NCI-H82 treated with DMSO at 0.1 percent for 48 hours (cell line): ENCODE data around the gene DCHS2.

Source experiments
- DNase-seq: peaks from one replicate; lab custom pipeline; 2025; ENCODE audit not compliant: unreplicated experiment; lab: John Stamatoyannopoulos, UW

The DCHS2 gene

GRCh38 chr4:154489558-154490233 lies 1.9 kb downstream of the DCHS2 start:
- no peak for DNase-seq

DNA sequence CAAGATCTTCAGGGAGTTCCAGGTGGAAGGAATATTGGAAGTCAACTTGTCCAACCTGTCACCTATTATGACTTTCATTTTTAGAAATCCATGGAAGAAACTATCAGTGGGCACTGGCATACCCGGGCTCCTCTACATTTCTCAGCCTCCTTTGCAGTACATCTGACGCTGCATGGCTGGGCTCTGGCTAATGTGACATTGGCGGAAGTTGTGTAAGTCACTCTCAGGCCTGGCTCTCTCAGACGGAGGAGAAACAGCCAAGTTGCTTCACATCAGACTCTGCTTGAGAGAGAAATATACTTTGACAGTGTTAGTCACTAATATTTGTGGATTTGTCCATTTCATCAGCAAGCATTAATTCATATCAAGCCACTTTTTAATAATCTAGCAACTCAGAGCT lies 4.5 kb downstream of the DCHS2 start:
- no peak for DNase-seq

- DNase-seq, result no peak
Measured at GRCh38 chr4:154485127-154485773, 6.3 kb downstream of the DCHS2 start.

- no peak for DNase-seq
Measured at GRCh38 chr4:154478547-154478946, 13.1 kb downstream of the DCHS2 start.

DNA sequence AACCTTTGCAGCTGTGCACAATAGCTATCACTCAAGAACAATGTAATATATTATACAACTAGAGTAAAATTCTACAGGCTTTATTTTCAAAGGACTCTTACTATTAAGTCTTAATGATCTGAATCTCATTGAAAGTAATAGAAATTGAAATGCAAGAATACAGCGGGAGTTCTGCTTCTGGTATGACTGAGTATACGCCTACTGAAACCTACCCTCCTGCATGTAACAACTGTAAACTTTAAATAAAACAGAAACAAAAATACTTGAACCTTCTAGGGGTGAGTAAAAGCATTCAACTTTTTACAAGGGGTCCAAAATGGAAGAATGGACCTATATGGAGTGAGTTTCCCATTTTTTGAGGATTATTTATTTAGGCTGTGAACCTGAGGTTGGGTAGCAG lies 13.5 kb downstream of the DCHS2 start:
- no peak for DNase-seq

DNA sequence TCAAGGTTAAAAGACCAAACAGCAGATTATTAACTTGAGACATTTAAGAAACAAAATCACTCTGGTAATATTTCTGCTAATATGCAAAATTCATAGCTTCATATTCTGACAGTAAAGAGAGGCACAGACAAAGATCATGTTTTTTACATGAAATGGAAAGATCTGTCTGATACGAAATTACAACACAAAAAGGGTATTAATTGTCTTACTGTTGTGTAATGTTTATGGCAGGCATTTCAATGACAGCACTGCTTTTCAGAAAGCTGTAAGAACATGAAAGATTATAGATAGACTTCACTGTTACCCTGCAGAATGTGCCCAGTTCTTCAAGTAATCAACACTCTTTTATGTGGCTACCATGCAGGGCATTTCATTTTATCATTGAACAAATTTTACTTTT lies 15.4 kb downstream of the DCHS2 start:
- no peak for DNase-seq

GRCh38 chr4:154475820-154476219 lies 15.8 kb downstream of the DCHS2 start:
- no peak for DNase-seq

- no peak for DNase-seq
Measured at GRCh38 chr4:154473497-154473896, 18.1 kb downstream of the DCHS2 start.

GRCh38 chr4:154472858-154473257 lies 18.7 kb downstream of the DCHS2 start:
- DNase-seq, result no peak

- no peak for DNase-seq
Measured at GRCh38 chr4:154471526-154472331, 19.9 kb downstream of the DCHS2 start.

DNA sequence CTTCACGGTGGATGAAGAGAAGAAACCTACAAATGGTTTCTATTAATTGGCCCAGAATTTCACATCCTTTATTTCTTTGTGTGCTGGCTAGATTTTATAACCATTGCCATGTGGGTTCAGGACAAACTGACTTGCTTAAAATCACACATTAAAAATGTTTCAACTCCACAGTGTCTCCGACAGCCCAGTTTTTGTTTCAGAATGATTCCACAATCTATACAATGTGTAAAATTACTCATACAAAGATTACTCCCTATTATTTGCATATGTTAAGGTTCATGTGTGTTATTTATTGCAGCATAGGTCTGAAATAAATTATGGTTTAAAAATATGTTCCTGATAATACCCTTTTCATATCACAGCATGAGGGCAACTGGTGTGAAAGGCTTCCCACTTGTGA lies 20.6 kb downstream of the DCHS2 start:
- DNase-seq, result no peak

DNA sequence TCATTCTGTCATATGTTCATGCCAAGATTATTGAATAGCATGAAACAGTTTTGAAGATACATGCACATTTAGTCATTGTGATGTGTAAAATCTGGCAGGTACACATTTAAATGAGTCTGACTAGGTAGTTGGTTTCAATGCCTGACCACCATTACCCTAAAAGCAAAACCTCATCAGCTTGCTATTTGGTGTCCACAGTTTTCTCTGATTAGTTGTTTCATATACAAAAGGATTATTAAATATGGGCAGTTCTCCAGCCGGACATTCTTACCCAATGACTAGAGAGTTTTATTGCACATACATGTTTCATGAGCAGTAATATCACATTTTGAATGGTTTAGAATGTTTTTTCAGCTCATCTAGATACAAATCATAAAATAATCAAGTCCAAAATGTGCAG lies 23.7 kb downstream of the DCHS2 start:
- no peak for DNase-seq

GRCh38 chr4:154466336-154466735 lies 25.3 kb downstream of the DCHS2 start:
- no peak for DNase-seq

DNA sequence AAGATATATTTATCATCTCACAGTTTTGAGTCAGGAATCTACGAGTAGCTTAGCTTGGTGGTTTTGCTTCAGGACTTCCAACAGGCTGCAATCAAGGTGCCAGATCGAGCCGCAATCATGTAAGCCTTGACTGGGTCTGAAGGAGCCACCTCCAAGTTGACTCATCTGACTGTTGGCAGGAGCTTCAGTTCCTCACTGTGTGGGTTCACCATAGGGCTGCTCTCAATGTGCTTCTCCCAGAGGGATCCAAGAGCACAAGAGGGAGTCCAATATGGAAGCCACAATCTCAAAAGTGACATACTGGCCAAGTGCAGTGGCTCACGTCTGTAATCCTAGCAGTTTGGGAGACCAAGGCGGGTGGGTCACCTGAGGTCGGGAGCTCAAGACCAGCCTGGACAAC lies 26.5 kb downstream of the DCHS2 start:
- DNase-seq, result no peak

DNA sequence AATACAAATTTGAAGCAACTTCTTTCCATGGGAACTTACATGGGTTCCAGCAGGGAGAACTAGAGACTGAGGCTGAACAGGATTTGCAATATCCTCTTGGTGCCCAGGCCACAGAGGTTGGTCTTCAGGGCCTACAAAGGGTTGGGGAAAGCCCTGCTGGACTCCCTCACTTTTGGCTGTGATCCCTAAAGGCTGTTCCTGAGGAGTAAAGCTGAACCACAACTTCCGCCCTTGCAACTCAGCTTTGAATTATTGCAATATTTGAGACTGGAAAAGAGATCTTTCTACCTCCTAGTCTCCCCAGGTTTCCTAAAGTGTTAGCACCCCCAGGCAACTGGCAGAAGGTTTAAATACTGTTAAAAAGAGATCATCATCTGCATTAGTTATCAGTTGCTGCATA lies 26.9 kb downstream of the DCHS2 start:
- DNase-seq, result no peak

- DNase-seq, result no peak
Measured at GRCh38 chr4:154462081-154462810, 29.4 kb downstream of the DCHS2 start.

DNA sequence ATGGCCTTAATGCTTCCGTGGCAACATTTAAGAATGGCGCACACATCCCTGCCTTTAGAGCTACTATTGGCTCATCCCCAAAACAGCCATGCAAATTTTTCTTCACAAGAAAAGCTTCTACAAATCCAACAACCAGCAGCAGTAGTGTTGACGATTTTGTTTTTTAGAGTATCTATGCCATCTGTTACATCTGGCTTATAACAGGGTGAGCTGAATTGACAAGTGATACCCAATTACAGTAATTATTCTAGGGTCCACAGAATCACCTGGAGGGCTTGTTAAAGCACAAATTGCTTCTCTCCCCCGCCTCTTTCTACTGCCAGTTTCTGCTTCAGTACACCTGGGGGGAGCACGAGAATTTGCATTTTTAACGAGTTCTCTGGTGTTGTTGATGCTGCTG lies 34.1 kb downstream of the DCHS2 start:
- no peak for DNase-seq

DNA sequence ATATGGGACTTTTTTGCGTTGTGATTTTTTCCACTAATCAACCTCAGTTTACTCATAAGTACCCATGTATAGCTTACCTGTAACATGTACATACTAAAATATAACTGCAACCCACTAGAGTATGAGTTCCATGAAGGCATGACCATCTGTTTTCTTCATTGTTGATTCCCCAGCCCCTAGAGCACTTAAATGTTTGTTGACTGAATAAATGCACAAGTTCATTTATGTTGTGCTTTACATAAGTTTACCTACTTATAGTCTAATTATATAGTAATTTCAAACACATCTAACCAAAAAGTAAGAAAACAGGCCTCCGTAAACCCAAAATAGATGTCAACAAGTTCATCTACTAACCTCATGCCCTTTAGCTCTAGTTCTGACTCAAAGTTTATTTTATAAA lies 34.7 kb downstream of the DCHS2 start:
- no peak for DNase-seq

DNA sequence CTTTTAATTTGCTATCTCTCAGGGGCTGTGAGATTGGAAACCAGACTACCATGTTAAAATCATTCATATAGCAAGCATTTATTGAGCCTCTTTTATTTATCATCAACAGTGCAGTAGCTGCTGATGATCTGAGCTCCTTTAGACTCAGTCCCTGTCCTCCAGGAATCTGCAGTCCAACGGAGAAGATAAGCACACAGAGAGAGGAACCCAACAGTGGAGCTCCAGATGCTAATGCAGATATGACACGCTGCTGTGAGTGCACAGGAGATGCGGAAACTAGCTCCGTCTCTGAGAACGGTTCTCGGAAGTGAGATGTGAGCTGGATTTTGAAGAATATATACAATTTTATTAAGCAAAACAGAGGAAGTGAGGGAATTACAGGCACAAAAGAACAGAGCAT lies 35.4 kb downstream of the DCHS2 start:
- DNase-seq, result no peak

- no peak for DNase-seq
Measured at GRCh38 chr4:154455111-154455510, 36.5 kb downstream of the DCHS2 start.

- no peak for DNase-seq
Measured at GRCh38 chr4:154454710-154455109, 36.9 kb downstream of the DCHS2 start.
